HG02970 (cell line): ENCODE measurements around the gene RPS15.
"Not testable (repeated sequence)": the region's sequence is repeated elsewhere in the genome, so short reads cannot be mapped to it uniquely, and the experiment has no call there.

Source experiments
- ATAC-seq: cut with Tn5 transposase; IDR thresholded peaks from one replicate; pipeline ENCODE4 v1.9.1; 2021; ENCODE audit warnings: mild to moderate bottlenecking, moderate library complexity, moderate number of reproducible peaks; ENCODE audit not compliant: unreplicated experiment, low FRiP score

The RPS15 gene

GRCh38 chr19:1431759-1432506 is 6.3 kb upstream of the RPS15 start:
- no peak for ATAC-seq

GRCh38 chr19:1432507-1432887 is 5.7 kb upstream of the RPS15 start:
- ATAC-seq = no peak

- no peak for ATAC-seq
These were observed 4.8 kb upstream of the RPS15 start for GRCh38 chr19:1433119-1434039.

- ATAC-seq = no peak
These were observed 4.2 kb upstream of the RPS15 start for GRCh38 chr19:1434040-1434366.

- no peak for ATAC-seq
These were observed 3.6 kb upstream of the RPS15 start for GRCh38 chr19:1434577-1435060.

- ATAC-seq = no peak
These were observed 2.7 kb upstream of the RPS15 start for GRCh38 chr19:1435378-1435989.

GRCh38 chr19:1437609-1438008 is 587 bp upstream of the RPS15 start:
- ATAC-seq = no peak

- no peak for ATAC-seq
These were observed 748 bp downstream of the RPS15 start for GRCh38 chr19:1438933-1439354.

GRCh38 chr19:1439525-1440417 is 1.6 kb downstream of the RPS15 start:
- ATAC-seq = not testable (repeated sequence)

- no peak for ATAC-seq
These were observed 2.2 kb downstream of the RPS15 start for GRCh38 chr19:1440418-1440801.

GRCh38 chr19:1441022-1441426 is 2.8 kb downstream of the RPS15 start:
- no peak for ATAC-seq

- no peak for ATAC-seq
These were observed 3.7 kb downstream of the RPS15 start for GRCh38 chr19:1441677-1442438.

- no peak for ATAC-seq
These were observed 7.2 kb downstream of the RPS15 start for GRCh38 chr19:1445185-1445931.

- ATAC-seq = no peak
These were observed 7.9 kb downstream of the RPS15 start for GRCh38 chr19:1445932-1446712.

GRCh38 chr19:1446713-1447481 is 8.7 kb downstream of the RPS15 start:
- no peak for ATAC-seq

GRCh38 chr19:1447504-1447903 is 9.3 kb downstream of the RPS15 start:
- ATAC-seq = no peak

- no peak for ATAC-seq
These were observed 9.7 kb downstream of the RPS15 start for GRCh38 chr19:1447944-1448343.
